Stimulated activated CD8-positive, alpha-beta memory T cell treated with anti-CD3 and anti-CD28 coated beads, Interleukin-15, amount 100 ng/mL, for 1 hour (primary cell): ENCODE data around the gene DUS2.

Experiments
- DNase-seq: peaks from one replicate; pipeline ENCODE4 v3.0.0-alpha.2; 2020; ENCODE audit warnings: low read depth

The DUS2 gene

GRCh38 chr16:68046106-68046505 lies 23.0 kb downstream of the DUS2 start:
- DNase-seq, result no peak

- DNase-seq, result no peak
Measured at GRCh38 chr16:68047987-68048386, 24.9 kb downstream of the DUS2 start.

GRCh38 chr16:68049449-68049848 lies 26.4 kb downstream of the DUS2 start:
- no peak for DNase-seq

GRCh38 chr16:68055395-68055794 lies 32.3 kb downstream of the DUS2 start:
- no peak for DNase-seq

- no peak for DNase-seq
Measured at GRCh38 chr16:68059804-68060203, 36.7 kb downstream of the DUS2 start.

GRCh38 chr16:68061396-68061795 lies 38.3 kb downstream of the DUS2 start:
- no peak for DNase-seq

- DNase-seq, result no peak
Measured at GRCh38 chr16:68062910-68063393, 39.9 kb downstream of the DUS2 start.

- DNase-seq, result peak; percentile 57
Measured at GRCh38 chr16:68064791-68065365, 41.8 kb downstream of the DUS2 start.

- no peak for DNase-seq
Measured at GRCh38 chr16:68065716-68066305, 42.7 kb downstream of the DUS2 start.

GRCh38 chr16:68066763-68067162 lies 43.7 kb downstream of the DUS2 start:
- DNase-seq, result no peak

GRCh38 chr16:68068926-68069325 lies 45.8 kb downstream of the DUS2 start:
- DNase-seq, result no peak

GRCh38 chr16:68069511-68070248 lies 46.6 kb downstream of the DUS2 start:
- DNase-seq, result no peak

GRCh38 chr16:68070249-68070730 lies 47.2 kb downstream of the DUS2 start:
- DNase-seq, result no peak

GRCh38 chr16:68070806-68071517 lies 47.9 kb downstream of the DUS2 start:
- DNase-seq, result no peak

- no peak for DNase-seq
Measured at GRCh38 chr16:68071518-68071901, 48.4 kb downstream of the DUS2 start.

GRCh38 chr16:68072038-68072695 lies 49.1 kb downstream of the DUS2 start:
- no peak for DNase-seq

GRCh38 chr16:68073902-68074760 lies 51.0 kb downstream of the DUS2 start:
- no peak for DNase-seq

GRCh38 chr16:68074850-68075555 lies 51.9 kb downstream of the DUS2 start:
- DNase-seq, result peak; percentile 39

GRCh38 chr16:68075980-68076379 lies 52.9 kb downstream of the DUS2 start:
- no peak for DNase-seq

- no peak for DNase-seq
Measured at GRCh38 chr16:68076560-68076959, 53.5 kb downstream of the DUS2 start.
